Measurements from ENCODE around the gene AXIN1. TPM values are rescaled to one million over a fixed set of nuclear protein-coding genes. Genes with fewer than 3 reads are reported as not detected.
A peak's percentile ranks its signal among the peaks of the same experiment; 100 is the strongest.

The AXIN1 gene
- total and polyA plus RNA-seq, 2 of the 8 experiments (the other 6 are each of a cell fraction or from before 2014, with no cell fraction given): 12.5 to 41.9 TPM

DNA sequence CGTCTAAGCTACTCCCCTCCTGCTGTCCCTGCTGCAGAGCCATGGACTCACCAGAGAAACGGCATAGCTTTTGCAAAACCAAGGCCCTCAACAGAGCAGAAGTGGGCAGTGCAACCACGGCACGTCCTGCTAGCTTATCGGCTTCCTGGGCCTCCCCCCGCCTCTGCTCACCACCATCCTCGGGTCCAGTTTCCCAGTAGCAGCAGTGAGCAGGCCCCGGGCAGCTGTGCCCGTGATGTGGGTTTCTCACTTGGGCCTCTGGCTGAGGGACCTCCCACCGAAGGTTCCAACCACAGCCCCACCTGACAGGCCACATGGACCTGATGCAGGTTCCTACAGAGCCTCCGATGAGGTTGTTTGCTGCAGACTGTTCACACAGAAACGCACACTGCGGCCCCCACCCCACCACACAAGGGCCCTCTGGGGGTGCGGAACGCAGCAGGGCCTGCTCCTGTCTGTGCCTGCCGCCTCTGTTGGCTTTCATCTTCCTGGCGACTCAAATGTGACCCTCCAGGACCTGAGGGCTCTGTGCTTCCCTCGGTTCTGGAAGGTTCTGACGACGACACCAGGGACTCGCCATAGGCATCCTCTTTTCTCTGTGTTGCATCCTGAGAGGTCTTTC lies 44.7 kb downstream of the AXIN1 start:
- H3K36me3 ChIP-seq (ENCODE audit: control insufficient read depth in 2 of 4, insufficient read depth in 4 of 4, low read length in 3 of 4): peaks cover under 1 to 21% (median 7%) of the 10 kb centered on the region in 4 experiments; a peak in 6 of 8 replicates
- FAIRE-seq (no peak), DNase-seq (ENCODE audit: low read depth in 1 of 2, low spot score in 2 of 2) (no peak)
- H2AK5ac ChIP-seq (ENCODE audit: low read depth, low read length): no peak overlapping the region
- H4K5ac ChIP-seq (ENCODE audit: insufficient read length, low read depth, low read length): no peak overlapping the region
- no peaks in the 10 kb centered on the region for H3K9me3 ChIP-seq (ENCODE audit: insufficient read depth in 2 of 2, low read depth in 1 of 2, low read length in 1 of 2)
- H3K4ac ChIP-seq (replicated peaks; ENCODE audit: insufficient read length, low read depth, low read length): no peak overlapping the region
- H3K14ac ChIP-seq (ENCODE audit: insufficient read length): no peak overlapping the region
- H3K4me3 ChIP-seq (ENCODE audit: extremely low read depth in 1 of 4, insufficient read depth in 2 of 4, low read depth in 3 of 4, low read length in 4 of 4): no peak overlapping the region
- H3K9ac ChIP-seq (replicated peaks in 1 of 4; ENCODE audit: extremely low read depth in 1 of 4, low read depth in 3 of 4, low read length in 3 of 4): no peak overlapping the region
- H4K8ac ChIP-seq (ENCODE audit: extremely low read depth, insufficient read depth, low read length): peak overlapping the region; percentile 35; the same call in 1 of the 2 replicates
- H2BK20ac ChIP-seq (ENCODE audit: low read length): no peak overlapping the region
- 94% methylated on average over 20 of the region's 21 CpGs; no CpG with 5 or more reads in 1 of the 2 experiments for WGBS, 2 experiments (ENCODE audit: extremely low coverage in 1 of 2, insufficient coverage in 1 of 2, insufficient read length in 1 of 2, insufficient replicate concordance in 2 of 2, low coverage in 1 of 2, low lambda C conversion rate in 2 of 2, missing lambda C conversion rate in 1 of 2)
- no peak overlapping the region for H3K18ac ChIP-seq (ENCODE audit: extremely low read depth, low read length)
- 0 out of 2 replicates have a peak, but pooled peaks cover 2% of the 10 kb centered on the region for H3K23me2 ChIP-seq (ENCODE audit: low read depth, low read length)
- H3K56ac ChIP-seq (replicated peaks; ENCODE audit: insufficient read length, low read depth, low read length): no peak overlapping the region
- no peak overlapping the region for H2BK120ac ChIP-seq (replicated peaks; ENCODE audit: low read depth, low read length)
- no peak overlapping the region for H2BK12ac ChIP-seq (ENCODE audit: low read depth, low read length)
- H4K20me1 ChIP-seq (replicated peaks in 1 of 2; ENCODE audit: control insufficient read depth in 1 of 2, insufficient read depth in 2 of 2, low read length in 2 of 2): peaks cover 3 to 14% of the 10 kb centered on the region in 2 experiments
- H2BK15ac ChIP-seq (ENCODE audit: low read length): no peak overlapping the region
- H2AFZ ChIP-seq (ENCODE audit: low read length): no peak overlapping the region
- no peak overlapping the region for H2BK5ac ChIP-seq (ENCODE audit: low read depth, low read length)
- no peaks in the 10 kb centered on the region for H3K79me2 ChIP-seq (ENCODE audit: control insufficient read depth in 1 of 2, insufficient read depth in 2 of 2, low read length in 2 of 2)
- no peak overlapping the region for H3K23ac ChIP-seq (ENCODE audit: insufficient read length)
- H3K4me1 ChIP-seq (replicated peaks in 1 of 4; ENCODE audit: control insufficient read depth in 3 of 4, insufficient read depth in 4 of 4, low read length in 3 of 4): no peaks in the 10 kb centered on the region
- H3K79me1 ChIP-seq (ENCODE audit: low read depth, low read length): no peaks in the 10 kb centered on the region; the same call in 1 of the 2 replicates
- ChIA-PET POLR2A (ENCODE audit: partially characterized antibody) (interaction anchor here (0.6 to 1.8 kb wide), 3 partner anchors 41 to 170 kb away, joined by 3 to 4 read pairs (median 3); no protein-coding TSS in a partner anchor), CTCF (ENCODE audit: partially characterized antibody) (interaction anchor here (0.7 to 6.0 kb wide), 4 partner anchors 8 to 1444 kb away, joined by 3 to 46 read pairs (median 4); no protein-coding TSS in a partner anchor)
- no peak overlapping the region for H4K91ac ChIP-seq (replicated peaks; ENCODE audit: insufficient read length, low read length)
- H3K4me2 ChIP-seq (ENCODE audit: insufficient read depth in 1 of 2, low read depth in 2 of 2, low read length in 2 of 2): no peak overlapping the region
- no peaks in the 10 kb centered on the region for H3K27me3 ChIP-seq (replicated peaks in 1 of 4; ENCODE audit: control insufficient read depth in 3 of 4, extremely low read depth in 1 of 4, insufficient read depth in 3 of 4, low read length in 3 of 4)
- H3K27ac ChIP-seq (ENCODE audit: low read depth, low read length): no peak overlapping the region
- TF ChIP-seq POLR2A (IDR thresholded peaks at IDR 0.05; ENCODE audit: control extremely low read depth in 1 of 2, low read depth in 2 of 2, low read length in 2 of 2) (no peak), RFX5 (IDR thresholded peaks at IDR 0.05; ENCODE audit: borderline replicate concordance, low read depth, low read length) (no peak), KDM1A (IDR thresholded peaks at IDR 0.05; ENCODE audit: borderline replicate concordance, low read length) (no peak), KDM5A (IDR thresholded peaks at IDR 0.05; ENCODE audit: low read length) (no peak), YY1 (IDR thresholded peaks at IDR 0.05; ENCODE audit: low read depth, low read length) (no peak), TEAD4 (IDR thresholded peaks at IDR 0.05; ENCODE audit: low read depth, low read length) (no peak), KDM4A (IDR thresholded peaks at IDR 0.05; ENCODE audit: low read depth, low read length, severe bottlenecking) (no peak), GABPA (IDR thresholded peaks at IDR 0.05; ENCODE audit: borderline replicate concordance, insufficient read depth, low read length) (no peak)
- TF ChIP-seq, protein P1, sequence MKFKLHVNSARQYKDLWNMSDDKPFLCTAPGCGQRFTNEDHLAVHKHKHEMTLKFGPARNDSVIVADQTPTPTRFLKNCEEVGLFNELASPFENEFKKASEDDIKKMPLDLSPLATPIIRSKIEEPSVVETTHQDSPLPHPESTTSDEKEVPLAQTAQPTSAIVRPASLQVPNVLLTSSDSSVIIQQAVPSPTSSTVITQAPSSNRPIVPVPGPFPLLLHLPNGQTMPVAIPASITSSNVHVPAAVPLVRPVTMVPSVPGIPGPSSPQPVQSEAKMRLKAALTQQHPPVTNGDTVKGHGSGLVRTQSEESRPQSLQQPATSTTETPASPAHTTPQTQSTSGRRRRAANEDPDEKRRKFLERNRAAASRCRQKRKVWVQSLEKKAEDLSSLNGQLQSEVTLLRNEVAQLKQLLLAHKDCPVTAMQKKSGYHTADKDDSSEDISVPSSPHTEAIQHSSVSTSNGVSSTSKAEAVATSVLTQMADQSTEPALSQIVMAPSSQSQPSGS (IDR thresholded peaks at IDR 0.05; ENCODE audit: low read length): no peak
